ENCODE measurements around the gene SLC25A11.

SLC25A11 gene

GRCh38 chr17:4965311-4965986, 25.6 kb upstream of the SLC25A11 start:
- DNase-seq, result no peak

- no peak for DNase-seq
Measured at GRCh38 chr17:4960279-4960922, 20.6 kb upstream of the SLC25A11 start.

GRCh38 chr17:4959261-4959965, 19.6 kb upstream of the SLC25A11 start:
- DNase-seq, result no peak

- no peak for DNase-seq
Measured at GRCh38 chr17:4958102-4958501, 18.3 kb upstream of the SLC25A11 start.

GRCh38 chr17:4956493-4957061, 16.7 kb upstream of the SLC25A11 start:
- DNase-seq, result no peak

- DNase-seq, result no peak
Measured at GRCh38 chr17:4955091-4955490, 15.2 kb upstream of the SLC25A11 start.

- DNase-seq, result no peak
Measured at GRCh38 chr17:4953451-4953961, 13.7 kb upstream of the SLC25A11 start.

GRCh38 chr17:4951486-4951885, 11.6 kb upstream of the SLC25A11 start:
- no peak for DNase-seq

- DNase-seq, result no peak
Measured at GRCh38 chr17:4950746-4951204, 10.9 kb upstream of the SLC25A11 start, which contains the start of gene ENO3. Gene ENO3, plus strand, starts transcription at chr17:4951119. Its CDS starts 711 bp downstream, at chr17:4951830.

GRCh38 chr17:4950075-4950745, 10.4 kb upstream of the SLC25A11 start:
- DNase-seq, result no peak

- no peak for DNase-seq
Measured at GRCh38 chr17:4949321-4950074, 9.7 kb upstream of the SLC25A11 start.

GRCh38 chr17:4948931-4949320, 9.1 kb upstream of the SLC25A11 start:
- peak; percentile 77 for DNase-seq

GRCh38 chr17:4948166-4948930, 8.5 kb upstream of the SLC25A11 start, which contains the start of gene PFN1:
Gene PFN1, minus strand, starts transcription at chr17:4948530. Its CDS starts 136 bp downstream, at chr17:4948394.
- DNase-seq, result peak; percentile 70

- no peak for DNase-seq
Measured at GRCh38 chr17:4947411-4948165, 7.7 kb upstream of the SLC25A11 start.

GRCh38 chr17:4947010-4947410, 7.2 kb upstream of the SLC25A11 start:
- no peak for DNase-seq

- DNase-seq, result no peak
Measured at GRCh38 chr17:4946312-4946976, 6.6 kb upstream of the SLC25A11 start.

GRCh38 chr17:4945944-4946280, 6.1 kb upstream of the SLC25A11 start:
- no peak for DNase-seq

- peak; percentile 23 for DNase-seq
Measured at GRCh38 chr17:4945176-4945943, 5.5 kb upstream of the SLC25A11 start.
